Calu3 (cell line): ENCODE data around the gene TSSC4. TPM values are rescaled to one million over a fixed set of nuclear protein-coding genes. Genes with fewer than 3 reads are reported as not detected.

ENCODE experiments used
- BruUV-seq: library from RNA; stranded (reverse); fragments of 400-500 nt; replicated peaks from 2 replicates; lab custom pipeline; 2021; lab: Mats Ljungman, UMichigan
- CTCF ChIA-PET: fragments of 300-600 bp; sonication (Branson Sonifier 250); formaldehyde crosslinking; loops from one replicate; lab custom pipeline; 2022; ENCODE audit warnings: antibody characterized with exemption; lab: Charles Lee
- DNase-seq: peaks from one replicate; pipeline ENCODE4 v3.0.0; 2022
- H3K27ac Mint-ChIP-seq: one replicate; pipeline ENCODE4 v1.8.0; 2022; ENCODE audit warnings: mixed read lengths; ENCODE audit not compliant: unreplicated experiment
- H3K27me3 Mint-ChIP-seq: one replicate; pipeline ENCODE4 v1.8.0; 2022; ENCODE audit warnings: mixed read lengths; ENCODE audit not compliant: unreplicated experiment
- H3K36me3 Mint-ChIP-seq: one replicate; pipeline ENCODE4 v1.8.0; 2022; ENCODE audit warnings: mild to moderate bottlenecking, moderate library complexity, mixed read lengths; ENCODE audit not compliant: insufficient read depth, unreplicated experiment
- H3K4me1 Mint-ChIP-seq: one replicate; pipeline ENCODE4 v1.8.0; 2022; ENCODE audit warnings: mild to moderate bottlenecking, low read depth, mixed read lengths; ENCODE audit not compliant: unreplicated experiment
- H3K4me3 Mint-ChIP-seq: one replicate; pipeline ENCODE4 v1.8.0; 2022; ENCODE audit warnings: mild to moderate bottlenecking, low read depth, moderate library complexity, mixed read lengths; ENCODE audit not compliant: unreplicated experiment
- H3K9me3 Mint-ChIP-seq: one replicate; pipeline ENCODE4 v1.8.0; 2022; ENCODE audit warnings: low read depth, mixed read lengths; ENCODE audit not compliant: unreplicated experiment
- intact Hi-C: fragments of 100-400 bp; cut with micrococcal nuclease; formaldehyde crosslinking; loops from one replicate; pipeline ENCODE4 v1.10.0; 2022; ENCODE audit not compliant: unreplicated experiment
- total RNA-seq: library from RNA; stranded (reverse); gene quantifications from 2 replicates; pipeline ENCODE4 v1.2.3, GENCODE V29; 2022
- TF ChIP-seq, protein P1 (sequence below): fragments of 200-600 bp; IDR thresholded peaks from one replicate; pipeline ENCODE4 v1.8.0; 2022; ENCODE audit warnings: antibody characterized with exemption; ENCODE audit not compliant: unreplicated experiment

The TSSC4 gene
- total RNA-seq, 1 experiment from 2014 or later = 49.4 TPM

DNA sequence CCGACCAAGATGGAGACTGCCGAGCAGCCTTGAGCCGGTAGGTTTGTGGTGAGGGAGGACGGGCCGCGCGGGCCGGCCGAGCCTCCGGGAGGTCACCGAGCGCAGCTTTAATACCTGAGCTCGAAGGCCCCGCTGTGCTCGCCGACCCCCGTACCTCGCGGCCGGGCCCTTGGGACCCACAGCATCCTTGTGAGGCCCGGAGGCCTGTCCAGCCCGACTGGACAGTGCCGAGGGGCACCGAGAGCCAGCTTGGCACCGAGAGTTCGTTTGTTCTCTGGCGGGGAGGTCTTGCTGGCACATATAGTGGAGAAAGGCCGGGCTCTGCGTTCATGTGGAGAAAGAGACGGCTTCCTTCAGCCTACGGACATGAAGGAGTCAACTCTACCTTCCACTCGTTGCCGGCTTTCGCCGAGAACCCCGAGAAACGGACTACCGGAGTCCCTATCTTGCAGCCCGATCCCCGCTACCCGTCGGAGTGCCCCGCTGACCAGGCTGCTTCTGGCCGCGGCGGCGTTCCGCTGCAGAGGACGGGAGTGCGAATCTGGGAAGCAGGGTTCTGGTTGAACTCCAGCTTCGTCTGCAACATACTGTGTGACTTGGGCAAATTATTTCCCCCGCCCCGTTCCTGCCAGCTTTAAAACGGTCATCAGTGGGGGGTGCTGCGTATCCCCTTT, 349 bp downstream of the TSSC4 start:
- H3K27me3 Mint-ChIP-seq = no peaks in the 10 kb centered on the region
- TF ChIP-seq, protein P1, sequence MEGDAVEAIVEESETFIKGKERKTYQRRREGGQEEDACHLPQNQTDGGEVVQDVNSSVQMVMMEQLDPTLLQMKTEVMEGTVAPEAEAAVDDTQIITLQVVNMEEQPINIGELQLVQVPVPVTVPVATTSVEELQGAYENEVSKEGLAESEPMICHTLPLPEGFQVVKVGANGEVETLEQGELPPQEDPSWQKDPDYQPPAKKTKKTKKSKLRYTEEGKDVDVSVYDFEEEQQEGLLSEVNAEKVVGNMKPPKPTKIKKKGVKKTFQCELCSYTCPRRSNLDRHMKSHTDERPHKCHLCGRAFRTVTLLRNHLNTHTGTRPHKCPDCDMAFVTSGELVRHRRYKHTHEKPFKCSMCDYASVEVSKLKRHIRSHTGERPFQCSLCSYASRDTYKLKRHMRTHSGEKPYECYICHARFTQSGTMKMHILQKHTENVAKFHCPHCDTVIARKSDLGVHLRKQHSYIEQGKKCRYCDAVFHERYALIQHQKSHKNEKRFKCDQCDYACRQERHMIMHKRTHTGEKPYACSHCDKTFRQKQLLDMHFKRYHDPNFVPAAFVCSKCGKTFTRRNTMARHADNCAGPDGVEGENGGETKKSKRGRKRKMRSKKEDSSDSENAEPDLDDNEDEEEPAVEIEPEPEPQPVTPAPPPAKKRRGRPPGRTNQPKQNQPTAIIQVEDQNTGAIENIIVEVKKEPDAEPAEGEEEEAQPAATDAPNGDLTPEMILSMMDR = no peak
- intact Hi-C loops = no loop called here
- BruUV-seq = TSS peak; percentile 76
- peaks cover 66% of the 10 kb centered on the region for H3K36me3 Mint-ChIP-seq
- no peak for DNase-seq
- no peaks in the 10 kb centered on the region for H3K4me1 Mint-ChIP-seq
- H3K27ac Mint-ChIP-seq = peak overlapping the region; percentile 91
- no peaks in the 10 kb centered on the region for H3K9me3 Mint-ChIP-seq
- CTCF ChIA-PET = interaction anchor here (0.6 to 3.2 kb wide), 17 partner anchors 13 to 734 kb away, joined by 3 to 23 read pairs (median 6); partner anchors contain the start of gene CD81
- peak overlapping the region; percentile 98 for H3K4me3 Mint-ChIP-seq

DNA sequence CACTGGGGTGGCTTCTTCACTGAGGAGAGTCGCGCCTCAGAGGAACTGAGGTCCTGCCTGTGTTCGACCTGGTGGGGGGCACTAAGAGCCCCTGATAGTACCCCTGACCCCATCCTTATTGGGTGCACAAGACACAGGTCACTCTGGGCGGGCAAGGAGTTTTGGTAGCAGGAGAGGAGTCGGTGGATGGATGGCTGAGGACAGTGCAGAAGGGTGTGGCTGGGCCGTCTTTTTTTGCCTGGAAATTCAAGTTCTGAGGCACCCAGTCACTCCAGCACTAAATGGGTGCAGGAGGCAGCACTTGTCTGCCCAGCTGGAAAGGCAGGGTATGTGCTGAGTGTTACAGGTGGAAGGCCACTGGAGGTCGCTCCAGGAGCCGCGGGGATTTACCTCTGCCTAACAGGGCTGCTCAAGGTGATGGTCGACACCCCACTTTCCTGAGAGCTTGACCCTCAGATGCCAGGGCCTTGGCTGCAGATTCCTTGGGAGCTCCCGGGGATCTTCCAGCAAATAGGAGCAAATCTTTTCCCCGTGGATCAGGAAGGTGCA, 960 bp downstream of the TSSC4 start:
- DNase-seq = no peak
- intact Hi-C loops = no loop called here
- peak overlapping the region; percentile 91 for H3K27ac Mint-ChIP-seq
- TF ChIP-seq, protein P1 = no peak
- CTCF ChIA-PET = interaction anchor here (0.6 to 1.5 kb wide), 3 partner anchors 18 to 177 kb away, joined by 3 to 9 read pairs (median 5); partner anchors contain the start of gene CD81
- BruUV-seq = no TSS peak
- H3K9me3 Mint-ChIP-seq = no peaks in the 10 kb centered on the region
- H3K27me3 Mint-ChIP-seq = peaks cover under 1% of the 10 kb centered on the region
- peaks cover 60% of the 10 kb centered on the region for H3K36me3 Mint-ChIP-seq
- peak overlapping the region; percentile 98 for H3K4me3 Mint-ChIP-seq
- no peaks in the 10 kb centered on the region for H3K4me1 Mint-ChIP-seq

DNA sequence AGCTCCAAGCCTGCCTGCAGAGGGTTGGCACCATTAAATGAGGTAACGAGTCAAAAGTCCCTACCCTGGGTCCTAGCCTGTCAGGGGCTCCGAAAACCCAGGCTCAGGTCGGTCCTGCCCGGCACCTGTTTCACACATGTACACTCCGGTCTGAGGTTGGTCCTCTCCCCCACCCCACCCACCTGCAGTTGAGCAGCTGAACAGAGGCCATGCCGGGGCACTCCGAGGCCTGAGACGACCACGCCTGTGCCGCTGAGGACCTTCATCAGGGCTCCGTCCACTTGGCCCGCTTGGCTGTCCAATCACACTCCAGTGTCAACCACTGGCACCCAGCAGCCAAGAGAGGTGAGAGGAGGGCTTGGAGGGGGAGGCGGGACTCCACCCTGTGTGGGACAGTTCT, 1.6 kb downstream of the TSSC4 start:
- TF ChIP-seq, protein P1 = no peak
- Mint-ChIP-seq H3K4me3 (peak overlapping the region; percentile 98), H3K27me3 (peaks cover 7% of the 10 kb centered on the region), H3K9me3 (no peaks in the 10 kb centered on the region), H3K4me1 (no peaks in the 10 kb centered on the region), H3K27ac (no peak overlapping the region), H3K36me3 (peaks cover 58% of the 10 kb centered on the region)
- CTCF ChIA-PET = no interaction called here
- intact Hi-C loops = no loop called here
- BruUV-seq = no TSS peak
- no peak for DNase-seq

DNA sequence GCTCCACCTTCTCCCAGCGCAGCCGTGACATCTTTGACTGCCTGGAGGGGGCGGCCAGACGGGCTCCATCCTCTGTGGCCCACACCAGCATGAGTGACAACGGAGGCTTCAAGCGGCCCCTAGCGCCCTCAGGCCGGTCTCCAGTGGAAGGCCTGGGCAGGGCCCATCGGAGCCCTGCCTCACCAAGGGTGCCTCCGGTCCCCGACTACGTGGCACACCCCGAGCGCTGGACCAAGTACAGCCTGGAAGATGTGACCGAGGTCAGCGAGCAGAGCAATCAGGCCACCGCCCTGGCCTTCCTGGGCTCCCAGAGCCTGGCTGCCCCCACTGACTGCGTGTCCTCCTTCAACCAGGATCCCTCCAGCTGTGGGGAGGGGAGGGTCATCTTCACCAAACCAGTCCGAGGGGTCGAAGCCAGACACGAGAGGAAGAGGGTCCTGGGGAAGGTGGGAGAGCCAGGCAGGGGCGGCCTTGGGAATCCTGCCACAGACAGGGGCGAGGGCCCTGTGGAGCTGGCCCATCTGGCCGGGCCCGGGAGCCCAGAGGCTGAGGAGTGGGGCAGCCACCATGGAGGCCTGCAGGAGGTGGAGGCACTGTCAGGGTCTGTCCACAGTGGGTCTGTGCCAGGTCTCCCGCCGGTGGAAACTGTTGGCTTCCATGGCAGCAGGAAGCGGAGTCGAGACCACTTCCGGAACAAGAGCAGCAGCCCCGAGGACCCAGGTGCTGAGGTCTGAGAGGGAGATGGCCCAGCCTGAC, 2.5 kb downstream of the TSSC4 start:
- DNase-seq = no peak
- no peaks in the 10 kb centered on the region for H3K9me3 Mint-ChIP-seq
- CTCF ChIA-PET = interaction anchor here (0.6 kb wide), 1 partner anchor 98 kb away, joined by 3 read pairs; no protein-coding TSS in a partner anchor
- intact Hi-C loops = no loop called here
- no TSS peak for BruUV-seq
- H3K27ac Mint-ChIP-seq = no peak overlapping the region
- H3K27me3 Mint-ChIP-seq = peaks cover 16% of the 10 kb centered on the region
- no peaks in the 10 kb centered on the region for H3K4me1 Mint-ChIP-seq
- H3K36me3 Mint-ChIP-seq = peaks cover 58% of the 10 kb centered on the region
- peak overlapping the region; percentile 9 for H3K4me3 Mint-ChIP-seq
- TF ChIP-seq, protein P1 = no peak
